HG02642 (cell line): Measurements from ENCODE around the gene COL5A1.
"Not testable (repeated sequence)": the region's sequence is repeated elsewhere in the genome, so short reads cannot be mapped to it uniquely, and the experiment has no call there.

ENCODE experiments used
- ATAC-seq: cut with Tn5 transposase; IDR thresholded peaks from one replicate; pipeline ENCODE4 v1.9.1; 2021; ENCODE audit warnings: mild to moderate bottlenecking; ENCODE audit not compliant: unreplicated experiment, poor library complexity

Gene COL5A1

DNA sequence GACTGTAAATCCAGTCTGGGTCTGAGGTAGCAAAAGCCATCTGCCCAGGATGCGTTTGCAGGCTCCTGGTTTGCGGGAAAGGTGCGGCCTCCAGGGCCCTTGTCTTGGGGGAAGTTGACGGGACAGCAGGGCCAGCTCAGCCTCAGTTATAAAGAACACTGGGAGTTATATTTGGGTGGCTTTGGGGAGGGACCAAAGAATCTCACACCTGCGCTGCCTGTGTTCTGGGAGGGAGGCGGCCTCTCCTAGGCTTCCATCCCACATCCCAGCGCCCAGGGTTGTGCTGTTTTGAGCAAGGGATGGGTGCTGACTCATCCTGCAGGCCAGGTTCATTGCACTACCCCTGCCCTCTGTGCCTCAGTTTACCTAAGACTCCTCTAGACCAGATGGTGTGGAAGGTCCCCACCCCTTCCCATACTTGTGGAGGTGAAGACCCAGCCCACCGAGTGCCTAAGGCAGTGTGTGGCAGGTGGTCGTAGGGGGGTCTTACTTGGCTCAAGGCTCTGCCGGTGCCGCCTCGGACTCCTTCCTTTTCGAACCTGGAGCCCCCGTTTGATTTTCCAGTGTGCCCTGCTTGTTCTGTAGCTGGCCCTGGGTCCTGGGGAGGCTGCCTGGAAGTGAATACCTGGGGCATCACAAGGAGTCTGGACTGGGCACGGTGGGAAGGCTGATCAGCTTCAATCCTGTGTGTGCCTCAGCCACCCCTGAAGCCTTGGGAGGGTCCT is 199.7 kb downstream of the COL5A1 start:
- no peak for ATAC-seq

DNA sequence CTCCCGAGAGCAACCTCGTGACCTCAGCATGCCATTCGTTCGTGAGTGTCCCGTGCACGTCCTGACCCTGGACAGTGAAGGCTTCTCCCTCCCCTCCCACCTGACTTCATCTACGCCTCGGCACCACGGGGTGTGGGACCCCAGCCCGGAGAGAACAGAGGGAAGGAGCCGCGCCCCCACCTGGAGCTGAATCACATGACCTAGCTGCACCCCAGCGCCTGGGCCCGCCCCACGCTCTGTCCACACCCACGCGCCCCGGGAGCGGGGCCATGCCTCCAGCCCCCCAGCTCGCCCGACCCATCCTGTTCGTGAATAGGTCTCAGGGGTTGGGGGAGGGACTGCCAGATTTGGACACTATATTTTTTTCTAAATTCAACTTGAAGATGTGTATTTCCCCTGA is 200.7 kb downstream of the COL5A1 start:
- ATAC-seq: no peak

DNA sequence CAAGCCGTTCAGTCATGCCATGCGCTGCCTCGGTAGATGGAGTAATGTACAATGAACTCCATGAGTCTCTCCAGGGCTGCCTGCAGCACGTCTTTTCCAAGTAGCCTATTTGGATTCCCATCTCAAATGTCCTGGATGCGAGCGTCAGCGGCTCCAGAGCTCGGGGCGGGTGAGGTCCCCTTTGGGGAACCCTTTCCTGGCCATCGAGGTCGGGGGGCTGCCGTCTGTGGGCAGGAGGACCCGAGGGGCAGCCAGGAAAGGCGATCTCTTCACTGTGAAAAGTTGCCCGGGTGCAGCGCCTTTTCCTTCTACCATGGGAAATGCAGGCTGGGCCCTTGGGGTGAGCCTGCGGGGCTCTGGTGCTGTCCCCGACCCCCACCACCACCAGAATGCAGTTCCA is 202.1 kb downstream of the COL5A1 start:
- no peak for ATAC-seq

DNA sequence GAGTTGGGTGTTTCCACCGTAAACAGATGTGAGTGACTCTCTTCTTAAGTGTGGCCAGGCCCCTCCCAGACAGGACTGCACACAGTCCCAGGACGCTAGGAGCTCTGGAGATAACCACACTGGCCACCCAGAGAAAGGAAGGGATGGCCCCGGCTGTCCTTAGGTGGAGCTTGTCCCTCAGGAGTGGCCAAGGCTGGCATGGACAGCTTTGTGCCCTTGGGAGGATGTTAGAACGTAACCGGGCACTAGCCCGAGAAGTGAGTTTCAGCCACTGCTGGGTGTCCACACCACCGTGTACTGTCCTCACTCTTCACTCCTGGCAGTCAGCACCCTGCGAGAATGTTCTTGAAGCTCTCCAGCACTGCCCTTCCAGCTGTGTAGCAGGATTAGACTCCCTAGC is 203.2 kb downstream of the COL5A1 start:
- ATAC-seq: no peak

DNA sequence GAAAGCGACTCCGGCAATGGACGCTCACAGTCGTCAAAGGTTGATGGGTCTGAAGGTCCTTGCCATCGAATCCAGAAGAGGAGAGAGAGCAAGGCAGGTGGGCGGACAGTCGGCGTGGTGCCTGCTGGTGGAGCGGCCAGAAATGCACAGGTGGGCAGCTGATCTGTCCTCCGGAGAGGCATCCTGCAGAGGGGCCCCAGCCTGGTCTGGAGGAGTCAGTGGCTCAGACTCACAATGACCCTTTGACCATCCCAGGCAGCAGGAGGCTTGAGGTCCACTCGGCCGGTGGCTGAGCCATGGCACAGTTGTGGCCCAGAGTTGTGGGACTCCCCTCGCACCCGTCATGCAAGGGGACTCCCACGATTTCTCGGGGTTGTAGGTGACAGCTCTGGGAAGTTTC is 204.6 kb downstream of the COL5A1 start:
- no peak for ATAC-seq

DNA sequence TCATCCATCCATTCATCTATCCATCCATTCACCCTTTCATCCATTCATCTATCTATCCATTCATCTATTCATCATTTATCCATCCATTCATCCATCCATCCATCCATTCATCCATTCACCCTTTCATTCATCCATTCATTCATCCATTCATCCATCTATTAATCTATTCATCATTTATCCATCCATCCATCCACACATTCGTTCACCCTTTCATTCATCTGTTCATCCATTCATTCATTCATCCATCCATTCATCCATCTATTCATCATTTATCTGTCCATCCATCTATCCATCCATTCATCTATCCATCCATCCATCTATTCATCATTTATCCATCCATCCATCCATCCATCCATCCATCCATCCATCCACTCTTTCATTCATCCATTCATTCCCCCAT is 205.1 kb downstream of the COL5A1 start:
- ATAC-seq: no peak

DNA sequence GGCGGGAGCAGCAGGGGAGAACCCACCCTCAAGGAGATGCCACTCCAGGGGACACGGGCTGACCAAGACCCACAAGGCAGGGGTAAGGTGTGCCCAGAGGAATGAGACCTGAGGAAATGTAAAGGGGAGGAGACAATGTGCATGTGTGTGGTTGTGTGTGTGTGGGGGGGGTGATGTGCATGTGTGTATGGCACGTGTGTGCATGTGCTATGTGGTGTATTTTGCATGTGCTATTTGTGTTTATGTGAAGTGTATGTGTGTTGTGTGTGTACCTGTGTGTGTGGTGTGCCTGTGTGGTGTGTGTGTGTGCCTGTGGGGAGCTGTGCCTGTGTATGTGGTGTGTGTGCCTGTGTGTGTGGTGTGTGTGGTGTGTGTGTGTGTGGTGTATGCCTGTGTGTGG is 205.5 kb downstream of the COL5A1 start:
- no peak for ATAC-seq

DNA sequence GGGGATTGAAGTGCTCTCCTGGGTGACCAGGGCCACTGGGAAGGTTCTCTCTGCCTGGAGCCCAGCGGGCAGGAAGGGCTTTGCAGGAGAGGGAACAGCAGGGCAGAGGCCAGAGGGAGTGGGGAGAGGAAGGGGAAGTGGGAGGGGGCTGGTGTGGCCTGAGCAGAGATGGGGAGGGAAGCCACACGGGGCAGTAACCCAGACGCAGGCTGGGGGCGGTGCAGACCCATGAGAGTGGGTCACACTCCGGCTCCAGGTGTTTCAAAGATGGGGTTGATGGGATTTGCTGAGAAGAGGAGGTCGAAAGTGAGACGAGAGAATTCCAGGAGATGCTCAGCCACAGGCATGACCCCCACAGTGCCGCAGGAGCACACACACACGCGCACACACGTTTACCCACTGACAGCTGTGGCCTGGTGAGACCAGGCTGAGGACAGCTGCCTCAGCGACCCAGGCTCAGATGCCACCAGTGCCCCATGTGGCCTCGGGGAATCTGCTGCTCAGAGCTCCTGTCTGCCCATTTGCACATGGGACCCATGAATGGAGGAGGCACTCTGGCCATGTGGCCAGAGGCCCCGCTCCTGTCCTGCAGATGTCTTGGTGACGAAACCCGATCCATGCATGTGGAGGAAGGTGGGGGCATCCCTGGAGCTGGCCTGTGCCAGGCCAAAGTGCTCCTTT is 206.3 kb downstream of the COL5A1 start:
- no peak for ATAC-seq

DNA sequence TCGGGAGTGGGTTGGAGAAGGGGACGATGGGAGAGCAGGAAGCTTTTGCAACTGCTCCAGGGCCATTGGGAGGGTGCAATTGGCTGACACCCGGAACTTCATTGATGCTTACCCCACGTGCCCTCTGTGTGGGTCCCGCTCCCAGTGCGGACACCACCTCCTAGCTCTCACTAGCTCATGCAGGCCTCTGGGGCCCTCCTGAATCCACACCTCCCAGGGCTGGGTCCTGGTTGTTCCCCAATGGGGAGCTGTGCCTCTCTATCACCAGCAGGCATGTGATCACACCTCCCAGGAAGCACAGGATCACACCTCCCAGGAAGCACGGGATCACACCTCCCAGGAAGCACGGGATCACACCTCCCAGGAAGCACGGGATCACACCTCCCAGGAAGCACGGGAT is 206.9 kb downstream of the COL5A1 start:
- no peak for ATAC-seq

DNA sequence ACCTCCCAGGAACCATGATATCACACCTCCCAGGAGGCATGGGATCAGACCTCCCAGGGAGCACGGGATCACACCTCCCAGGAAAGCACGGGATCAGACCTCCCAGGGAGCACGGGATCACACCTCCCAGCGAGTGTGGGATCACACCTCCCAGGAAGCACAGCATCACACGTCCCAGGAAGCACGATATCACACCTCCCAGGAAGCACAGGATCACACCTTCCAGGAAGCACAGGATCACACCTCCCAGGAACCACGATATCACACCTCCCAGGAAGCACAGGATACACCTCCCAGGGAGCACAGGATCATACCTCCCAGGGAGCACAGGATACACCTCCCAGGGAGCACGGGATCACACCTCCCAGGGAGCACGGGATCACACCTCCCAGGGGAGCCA is 209.0 kb downstream of the COL5A1 start:
- ATAC-seq: no peak

DNA sequence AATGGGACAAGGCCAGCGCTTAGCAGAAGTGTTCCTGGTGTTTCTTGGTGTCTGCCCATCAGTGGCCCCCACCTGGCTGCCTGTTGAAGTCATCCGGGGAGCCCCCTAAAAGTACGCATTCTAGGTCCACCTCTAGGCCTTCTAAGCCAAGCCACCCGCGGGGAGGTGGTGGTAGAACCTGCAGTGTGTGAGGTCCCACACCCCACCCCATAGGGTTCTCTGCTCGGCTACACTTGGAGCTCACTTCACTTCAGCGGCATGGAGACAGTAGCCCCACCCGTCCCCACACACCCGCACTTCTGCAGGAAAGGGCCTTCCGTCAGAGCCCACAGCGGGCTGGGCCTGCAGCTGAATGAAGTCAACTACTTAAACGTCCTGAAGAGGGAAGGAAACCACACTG is 209.4 kb downstream of the COL5A1 start:
- ATAC-seq: no peak

DNA sequence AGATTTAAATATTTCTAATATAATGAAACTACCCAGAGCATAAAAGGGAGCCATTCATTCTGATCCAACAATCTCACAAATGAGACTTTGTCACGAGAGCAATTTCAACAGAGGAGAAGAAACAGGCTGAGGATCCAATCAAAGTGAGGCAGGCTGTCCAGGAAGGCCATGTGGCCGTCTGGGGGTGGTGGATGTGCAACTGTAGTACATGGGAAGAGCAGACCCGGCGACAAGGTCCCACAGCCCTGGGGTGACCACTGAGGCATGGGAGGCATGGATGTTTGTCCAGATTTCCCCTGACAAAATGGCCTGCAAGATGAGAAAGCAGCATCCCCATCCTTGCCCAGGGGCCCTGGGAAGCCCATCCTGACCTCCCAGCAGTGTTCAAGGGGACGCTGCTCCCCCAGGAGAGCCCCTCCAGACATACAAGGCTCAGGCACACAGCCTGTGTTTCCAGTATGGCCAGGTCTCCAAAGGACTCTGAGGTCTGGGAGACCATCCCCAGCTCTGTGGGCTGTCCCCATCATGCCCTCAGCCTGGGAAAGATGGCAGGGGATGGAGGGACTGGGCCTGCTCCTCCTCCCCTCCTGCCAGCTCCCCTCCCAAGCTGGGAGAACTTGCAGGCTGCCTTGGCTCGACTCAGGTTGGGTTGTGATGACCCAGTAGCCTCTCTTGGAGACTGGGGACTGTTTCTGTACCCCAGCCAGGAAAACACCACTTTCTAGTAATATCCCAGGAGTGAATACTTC is 211.5 kb downstream of the COL5A1 start:
- ATAC-seq: no peak

DNA sequence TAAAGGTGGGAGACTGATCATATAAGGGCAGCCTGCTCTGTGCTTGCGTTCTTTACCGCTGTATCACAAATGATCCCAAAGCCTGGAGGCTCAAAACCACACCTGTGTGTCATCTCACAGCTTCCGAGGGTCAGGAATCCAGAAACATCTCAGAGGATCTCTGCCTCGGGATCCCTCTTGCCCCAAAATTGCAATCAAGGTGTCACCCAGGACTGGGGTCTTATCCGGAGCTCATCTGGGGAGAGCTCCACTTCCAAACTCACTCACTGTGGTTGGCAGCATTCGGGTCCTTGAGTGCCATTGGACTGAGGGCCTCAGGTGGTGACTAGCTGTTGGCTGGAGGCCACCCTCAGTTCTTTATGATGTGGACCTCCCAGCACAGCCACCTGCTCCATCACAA is 212.3 kb downstream of the COL5A1 start:
- ATAC-seq: no peak

DNA sequence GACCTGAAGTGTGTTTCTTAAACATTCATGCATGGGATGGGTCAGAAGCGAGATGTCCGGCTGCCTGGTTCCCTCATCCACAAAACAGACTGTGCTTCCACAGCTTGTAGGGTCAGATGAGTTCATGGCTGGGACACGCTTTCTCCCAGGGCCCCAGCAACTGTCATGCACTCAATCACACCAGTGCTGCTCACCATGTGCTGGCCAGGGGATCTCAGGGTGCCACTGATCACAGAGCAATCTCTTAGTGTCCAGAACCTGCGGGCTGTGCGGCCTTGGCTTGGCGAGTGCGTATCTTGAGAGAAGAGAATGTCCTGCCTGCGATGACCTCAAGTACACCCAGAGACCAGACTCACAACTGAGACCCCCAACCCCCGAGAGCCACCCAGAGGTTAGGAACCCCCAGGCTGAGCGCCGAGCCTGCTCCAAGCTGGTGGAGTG is 213.0 kb downstream of the COL5A1 start:
- ATAC-seq: no peak

DNA sequence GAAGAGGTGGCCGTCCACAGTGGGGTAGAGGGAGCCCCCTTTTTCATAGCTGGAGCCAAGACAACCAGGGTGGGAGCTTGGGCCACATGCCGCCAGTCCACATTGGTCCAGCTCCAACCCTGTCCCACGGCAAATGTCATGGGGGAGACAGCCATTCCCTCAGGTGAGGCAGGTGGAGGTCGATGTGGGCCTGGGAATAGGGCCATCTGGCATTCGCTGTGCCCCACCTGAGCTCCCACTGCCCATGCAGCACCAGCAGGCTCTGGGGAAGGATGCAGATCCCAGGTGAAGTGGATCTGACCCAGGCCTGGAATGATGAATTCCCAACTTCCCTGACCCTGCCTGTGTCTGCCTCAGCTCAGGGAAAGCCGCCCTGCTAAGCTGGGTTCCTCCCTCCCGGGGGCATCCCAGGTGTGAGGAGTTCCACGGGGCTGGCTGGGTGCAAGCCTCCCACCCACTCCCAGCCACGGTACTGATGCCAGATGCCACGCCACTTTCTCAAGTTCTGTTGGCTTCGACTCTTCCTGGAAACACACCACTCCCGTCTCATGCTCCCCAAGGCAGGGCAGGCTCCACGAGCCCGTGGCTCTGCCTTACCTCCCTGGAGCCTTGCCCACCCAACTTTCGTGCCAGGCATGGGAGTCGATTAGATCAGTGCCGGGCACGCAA is 213.8 kb downstream of the COL5A1 start:
- ATAC-seq: no peak

DNA sequence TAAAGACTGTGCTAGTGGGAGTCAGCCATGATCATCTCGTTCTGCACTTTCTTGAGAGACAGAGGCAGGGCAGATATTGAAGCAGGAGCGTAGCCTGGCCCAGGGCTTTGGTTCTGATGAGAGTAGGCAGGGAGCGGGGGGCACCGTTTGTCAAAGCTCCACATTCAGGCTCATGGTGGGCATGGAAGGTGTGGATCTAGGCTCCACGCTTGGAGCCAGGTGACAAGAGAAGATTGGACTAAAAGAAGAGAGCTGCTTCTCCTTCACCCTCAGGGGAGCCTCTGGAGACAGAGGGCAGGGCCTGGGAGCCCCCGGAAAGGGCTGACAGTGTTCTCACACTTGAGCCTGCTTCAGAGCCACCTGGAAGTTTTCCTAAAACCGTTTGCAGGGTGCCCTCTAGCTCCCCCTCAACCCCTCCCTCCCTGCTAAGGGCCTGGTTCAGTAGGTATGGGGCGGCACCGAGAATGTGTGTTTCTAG is 214.3 kb downstream of the COL5A1 start:
- no peak for ATAC-seq

DNA sequence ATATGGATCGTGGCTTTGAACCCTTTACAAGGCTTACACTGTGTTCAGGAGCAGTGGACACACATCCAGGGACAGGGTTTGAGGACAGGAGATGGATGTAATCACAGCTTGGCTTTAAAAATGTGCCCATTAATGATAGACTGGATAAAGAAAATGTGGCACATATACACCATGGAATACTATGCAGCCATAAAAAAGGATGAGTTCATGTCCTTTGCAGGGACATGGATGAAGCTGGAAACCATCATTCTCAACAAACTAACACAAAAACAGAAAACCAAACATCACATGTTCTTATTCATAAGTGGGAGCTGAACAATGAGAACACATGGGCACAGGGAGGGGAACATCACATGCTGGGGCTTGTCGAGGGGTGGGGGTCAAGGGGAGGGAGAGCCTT is 215.8 kb downstream of the COL5A1 start:
- ATAC-seq: not testable (repeated sequence)

DNA sequence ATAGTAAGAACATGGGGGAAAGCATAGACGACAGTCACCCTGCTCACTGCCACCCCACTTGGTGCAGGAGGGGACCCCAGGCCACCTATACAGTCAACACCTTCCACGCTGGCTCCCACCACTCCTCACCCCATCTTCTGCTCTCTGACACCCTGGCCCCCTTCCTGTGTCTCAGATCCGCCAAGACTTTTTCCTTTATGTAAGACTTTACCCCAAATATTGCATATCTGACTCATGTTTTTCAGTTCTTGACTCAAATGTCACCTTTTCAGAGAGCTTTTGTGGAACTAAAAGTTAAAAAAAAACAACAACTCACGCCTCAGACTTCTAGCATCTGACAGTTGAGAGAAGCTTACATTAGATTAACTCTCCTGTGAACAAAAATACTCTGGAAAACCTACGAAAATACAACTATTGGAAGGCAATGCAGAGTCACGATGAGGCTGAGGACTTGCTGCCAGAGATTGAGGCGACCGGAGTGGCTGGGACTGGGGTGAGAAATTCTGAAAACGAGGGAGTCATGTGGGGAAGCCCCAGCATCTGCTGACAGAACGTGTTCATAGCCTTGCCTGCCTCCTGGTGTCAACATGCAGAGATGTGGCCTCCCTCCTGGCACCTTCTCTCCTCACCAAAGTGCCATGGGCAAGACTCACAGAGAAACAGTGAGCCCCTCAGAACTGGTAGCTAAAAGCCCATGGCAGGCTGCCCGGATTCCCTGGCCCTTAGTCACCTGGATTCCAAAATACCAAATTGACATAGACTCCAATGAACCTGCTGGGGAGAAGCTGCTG is 216.6 kb downstream of the COL5A1 start:
- ATAC-seq: peak; percentile 85

DNA sequence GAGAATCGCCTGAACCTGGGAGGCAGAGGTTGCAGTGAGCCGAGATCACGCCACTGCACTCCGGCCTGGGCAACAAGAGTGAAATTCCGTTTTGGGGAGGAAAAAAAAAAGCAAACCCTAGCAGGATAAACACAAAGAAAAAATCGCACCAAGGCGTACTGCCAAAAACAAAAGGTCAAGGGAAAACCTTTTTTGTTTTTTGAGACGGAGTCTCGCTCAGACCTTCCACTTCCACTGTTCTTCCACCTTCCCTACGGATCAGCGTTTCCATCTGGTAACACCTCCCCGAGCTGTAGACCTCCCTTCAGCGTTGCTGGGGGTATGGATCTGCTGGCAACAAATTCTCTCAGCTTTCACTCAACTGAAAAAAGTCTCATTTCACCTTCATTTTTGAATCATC is 218.9 kb downstream of the COL5A1 start:
- ATAC-seq: no peak
